Activated CD4-positive, alpha-beta T cell treated with anti-CD3 and anti-CD28 coated beads, Interleukin-2, amount 50 U/mL, for 1 hour (primary cell): Measurements from ENCODE around the gene IYD.

Experiments used
- DNase-seq: peaks from one replicate; pipeline ENCODE4 v3.0.0-alpha.2; 2020

Gene IYD

GRCh38 chr6:150395388-150396009 is 26.7 kb downstream of the IYD start:
- DNase-seq, result no peak

DNA sequence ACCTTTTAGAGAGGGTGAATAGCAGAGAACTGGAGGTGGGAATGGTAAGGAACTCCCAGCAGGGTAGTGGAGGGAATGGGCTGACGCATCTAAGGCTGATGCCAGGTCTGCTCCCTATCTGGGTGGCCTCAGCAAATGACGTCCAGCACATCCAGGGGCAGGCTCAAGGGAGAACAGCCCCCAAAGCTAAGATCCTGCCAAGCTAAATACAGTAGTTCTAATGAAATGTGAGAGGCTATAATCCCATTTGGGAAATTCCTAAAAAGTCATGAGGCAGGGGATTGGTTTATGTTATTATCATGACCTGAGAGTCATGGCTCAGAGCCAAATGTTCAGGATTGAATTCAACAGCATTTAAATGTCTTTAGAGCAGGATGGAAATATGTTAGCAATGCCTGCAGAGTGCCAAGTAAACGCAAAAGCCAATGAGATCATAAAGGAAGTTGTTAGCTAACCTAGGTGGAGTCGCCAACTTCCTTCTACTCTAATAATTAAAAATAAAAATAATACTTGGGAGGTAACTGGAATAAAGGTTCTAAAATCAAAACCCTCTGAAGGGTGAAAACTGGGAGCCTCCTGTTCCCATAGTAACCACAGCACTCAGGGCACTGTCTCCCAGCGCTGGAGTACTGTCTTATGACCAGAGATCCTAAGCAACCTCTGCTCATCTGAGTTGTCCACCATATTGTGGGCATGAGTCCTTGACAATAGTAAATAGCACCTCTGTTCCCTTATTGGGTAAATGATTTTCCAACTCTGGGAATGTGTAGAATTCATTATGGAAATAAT is 34.8 kb downstream of the IYD start:
- no peak for DNase-seq

DNA sequence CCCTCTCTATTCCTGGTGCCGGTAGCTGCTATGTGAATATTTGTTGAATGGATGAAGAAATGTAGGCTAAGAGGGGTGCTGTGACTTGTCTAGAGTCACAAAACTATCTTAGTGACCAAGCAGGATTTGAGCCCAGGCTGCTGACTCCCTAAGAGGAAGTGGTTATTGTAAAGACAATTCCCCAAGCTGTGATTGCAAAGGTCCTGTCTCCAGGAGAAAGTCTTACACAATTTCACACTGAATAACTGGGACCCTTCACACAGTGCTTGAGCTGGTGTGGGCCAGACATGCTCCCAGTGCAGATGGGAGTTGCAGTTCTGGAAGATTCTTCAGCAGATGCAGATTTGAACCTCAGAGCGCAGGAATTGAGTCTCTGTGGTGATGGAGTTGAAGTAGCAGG is 38.1 kb downstream of the IYD start:
- no peak for DNase-seq

- DNase-seq, result no peak
Observed at GRCh38 chr6:150408842-150409241, 40.0 kb downstream of the IYD start.

DNA sequence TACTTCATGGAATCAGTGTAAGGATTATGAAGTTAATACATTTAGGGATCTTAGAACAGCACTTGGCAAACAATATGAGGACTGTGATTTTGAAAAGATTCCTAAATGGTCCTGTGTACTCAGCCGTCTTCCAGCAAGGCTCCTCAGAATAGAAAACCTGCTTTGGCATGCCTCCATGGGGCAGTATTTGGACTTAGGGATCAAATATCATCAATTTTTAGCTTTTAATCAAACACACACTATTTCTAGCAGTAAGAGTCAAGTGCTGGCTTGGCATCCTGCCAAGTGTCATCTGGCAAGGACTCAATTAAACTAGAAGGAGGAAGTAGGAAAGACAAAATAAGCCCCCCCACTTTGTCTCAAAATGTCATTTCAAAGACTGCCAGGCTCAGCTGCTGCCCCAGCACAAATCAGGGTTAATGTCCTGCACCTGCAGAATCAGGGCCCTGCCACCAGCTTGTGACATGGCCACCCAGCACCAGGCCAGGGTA is 40.8 kb downstream of the IYD start:
- no peak for DNase-seq

DNA sequence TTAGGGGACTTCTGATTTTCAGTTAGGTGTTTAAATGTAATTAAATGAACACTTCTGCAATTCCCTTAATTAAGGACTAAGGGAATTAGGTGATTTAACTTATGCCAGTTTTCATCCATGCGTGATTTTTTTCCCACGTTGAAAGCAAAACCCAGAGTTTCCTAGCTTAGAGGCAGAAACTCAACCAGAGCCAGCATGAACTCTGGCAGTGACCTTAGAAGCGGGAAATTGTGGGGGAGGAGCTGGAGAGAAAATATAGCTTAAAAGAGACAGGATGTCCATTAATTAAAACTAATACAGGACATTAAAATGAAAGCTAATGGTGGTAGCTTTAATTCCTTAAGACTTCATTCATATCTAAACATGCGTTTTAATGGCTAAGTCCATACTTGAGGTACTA is 41.6 kb downstream of the IYD start:
- no peak for DNase-seq

DNA sequence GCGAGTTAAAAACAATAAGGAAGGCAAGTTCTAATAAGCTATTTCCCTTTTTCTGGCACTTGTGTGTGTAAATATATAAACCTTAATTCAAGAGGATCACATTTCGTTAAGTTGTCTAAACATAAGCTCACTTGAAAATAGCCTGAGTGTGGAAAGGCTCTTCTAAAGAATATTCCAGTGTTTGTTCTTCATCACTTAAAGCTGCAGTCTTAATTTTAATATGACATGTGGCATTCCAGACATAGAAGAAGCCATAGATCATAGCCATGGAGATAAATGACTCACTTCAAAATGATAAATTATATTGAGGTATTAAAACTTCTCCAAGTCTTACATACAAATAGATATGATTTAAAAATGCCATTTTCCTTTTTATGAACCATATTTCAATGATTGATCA is 42.1 kb downstream of the IYD start:
- no peak for DNase-seq

GRCh38 chr6:150412221-150412620 is 43.4 kb downstream of the IYD start:
- DNase-seq, result no peak

GRCh38 chr6:150413198-150413597 is 44.4 kb downstream of the IYD start:
- DNase-seq, result no peak

DNA sequence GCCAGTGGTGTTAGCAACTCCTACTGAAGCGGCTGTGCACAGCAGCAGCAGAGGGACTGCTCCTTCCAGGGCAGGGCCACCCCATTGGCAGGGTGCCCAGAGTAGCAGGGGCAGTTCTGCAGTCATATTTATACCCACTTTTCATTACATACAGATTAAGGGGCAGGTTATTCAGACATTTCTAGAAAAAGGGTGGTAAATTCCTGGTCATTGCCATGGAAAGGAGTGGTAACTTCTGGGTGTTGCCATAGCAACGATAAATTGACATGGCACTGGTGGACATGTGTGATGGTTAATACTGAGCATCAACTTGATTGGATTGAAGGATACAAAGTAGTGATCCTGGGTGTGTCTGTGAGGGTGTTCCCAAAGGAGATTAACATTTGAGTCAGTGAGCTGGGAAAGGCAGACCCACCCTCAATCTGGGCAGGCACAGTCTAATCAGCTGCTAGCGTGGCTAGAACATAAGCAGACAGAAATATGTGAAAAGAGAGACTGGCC is 45.0 kb downstream of the IYD start:
- no peak for DNase-seq

DNA sequence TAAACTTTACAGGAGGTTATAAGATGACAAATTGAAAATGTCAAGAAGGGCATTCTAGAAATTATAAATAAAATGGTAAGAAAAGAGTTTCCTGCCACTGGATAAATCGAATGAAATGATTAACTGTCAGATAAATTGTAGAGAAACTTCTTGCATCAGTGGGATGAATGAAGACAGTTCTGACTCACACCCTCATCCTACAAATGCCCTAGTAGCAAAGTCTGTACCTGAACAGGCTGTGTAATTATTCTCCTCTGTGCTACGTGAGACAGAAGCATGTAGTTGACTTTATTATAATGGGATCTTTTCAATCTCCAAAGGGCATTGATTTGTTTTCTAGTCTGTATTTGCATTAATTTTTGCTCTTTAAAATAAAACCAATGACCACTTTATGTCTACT is 47.3 kb downstream of the IYD start:
- no peak for DNase-seq

DNA sequence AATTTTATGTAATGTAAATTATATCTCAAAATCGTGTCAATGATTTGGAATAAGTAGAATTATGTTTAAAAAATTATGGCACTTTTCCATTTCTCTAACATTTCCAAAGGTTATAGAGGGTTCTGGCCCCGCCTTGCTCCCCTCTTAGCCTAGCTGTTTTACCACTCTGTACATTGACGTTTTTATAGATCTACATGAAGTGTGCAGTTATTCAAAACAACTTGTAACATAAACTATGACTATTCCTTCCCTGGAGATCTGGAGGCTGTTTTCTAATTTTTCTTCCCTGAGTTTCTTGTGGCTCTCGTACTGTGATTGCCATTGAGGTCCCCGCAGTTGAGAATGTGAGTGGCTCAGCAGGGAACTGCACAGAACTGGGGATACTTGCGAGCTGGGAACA is 48.4 kb downstream of the IYD start:
- DNase-seq, result no peak

GRCh38 chr6:150417899-150418826 is 49.4 kb downstream of the IYD start:
- no peak for DNase-seq

DNA sequence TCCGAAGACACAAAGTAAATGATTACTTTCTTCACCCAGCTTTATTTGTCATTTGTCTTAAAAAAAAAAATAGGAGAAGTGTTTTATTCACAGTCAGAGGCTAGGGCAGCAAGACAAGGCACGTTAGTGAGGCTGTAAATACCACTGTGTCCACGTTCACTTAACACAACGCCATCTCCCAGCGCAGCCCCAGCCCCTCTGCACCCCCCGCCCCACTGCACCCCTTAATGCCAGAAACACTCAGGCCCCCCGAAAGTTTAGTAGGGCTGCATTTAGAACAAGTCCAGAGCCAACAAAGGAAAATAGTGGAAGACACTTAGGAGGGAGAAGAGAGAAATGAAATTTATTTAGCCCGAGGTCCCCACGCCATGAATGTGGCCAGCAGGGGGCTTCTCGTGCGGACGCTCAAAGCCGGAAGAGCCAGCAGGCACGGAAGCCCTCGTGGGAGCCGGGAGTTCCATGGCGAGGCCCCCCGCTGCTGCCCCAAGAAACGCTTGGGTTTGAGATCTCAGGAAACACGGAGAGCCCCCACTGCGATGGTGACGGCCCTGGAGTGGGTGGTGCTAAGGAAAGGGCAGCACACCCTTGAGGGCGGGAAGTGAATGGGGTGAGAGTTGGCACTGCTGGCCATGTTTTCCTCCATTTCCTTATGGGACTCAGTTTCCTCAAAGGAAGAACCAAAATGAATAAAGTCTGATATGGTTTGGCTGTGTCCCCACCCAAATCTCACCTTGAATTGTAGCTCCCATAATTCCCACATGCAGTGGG is 50.2 kb downstream of the IYD start:
- DNase-seq, result peak; percentile 46

DNA sequence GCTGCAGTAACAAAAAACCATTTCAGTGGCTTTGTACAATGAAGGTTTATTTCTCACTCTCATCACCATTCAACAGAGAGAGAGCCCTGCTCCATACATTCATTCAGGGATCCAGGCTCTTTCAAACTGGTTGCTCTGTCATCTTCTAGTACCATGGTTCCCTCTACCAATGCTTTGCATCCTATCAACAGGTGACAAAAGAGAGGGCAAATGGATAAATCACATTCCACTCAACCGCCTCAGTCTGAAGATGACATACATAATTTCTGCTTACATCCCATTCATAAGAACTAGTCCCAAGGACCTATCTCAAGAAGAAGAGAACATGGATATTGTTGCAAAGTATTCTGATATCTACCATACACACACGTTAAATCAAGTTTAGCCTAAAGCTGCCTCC is 51.6 kb downstream of the IYD start:
- DNase-seq, result no peak

GRCh38 chr6:150420926-150421325 is 52.1 kb downstream of the IYD start:
- DNase-seq, result no peak

DNA sequence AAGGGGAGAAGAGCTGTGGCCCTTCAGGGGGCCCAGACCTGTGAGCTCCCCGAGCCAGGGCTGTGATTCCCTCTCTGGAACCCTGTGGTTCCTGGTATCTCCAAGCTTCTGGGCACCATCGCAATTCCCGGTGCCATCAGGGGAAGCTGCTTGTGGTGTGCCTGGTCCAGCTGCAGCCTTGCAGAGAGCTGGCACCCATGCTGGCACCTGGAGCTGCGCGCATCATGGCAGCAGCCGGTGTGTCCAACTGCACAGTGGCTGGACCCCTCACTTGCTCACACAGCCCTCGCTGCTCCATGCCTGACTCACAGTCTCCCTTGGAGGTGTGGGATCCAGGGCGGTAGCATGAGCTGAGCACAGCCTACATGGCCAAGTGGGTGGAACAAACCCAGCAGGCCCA is 56.7 kb downstream of the IYD start:
- no peak for DNase-seq

DNA sequence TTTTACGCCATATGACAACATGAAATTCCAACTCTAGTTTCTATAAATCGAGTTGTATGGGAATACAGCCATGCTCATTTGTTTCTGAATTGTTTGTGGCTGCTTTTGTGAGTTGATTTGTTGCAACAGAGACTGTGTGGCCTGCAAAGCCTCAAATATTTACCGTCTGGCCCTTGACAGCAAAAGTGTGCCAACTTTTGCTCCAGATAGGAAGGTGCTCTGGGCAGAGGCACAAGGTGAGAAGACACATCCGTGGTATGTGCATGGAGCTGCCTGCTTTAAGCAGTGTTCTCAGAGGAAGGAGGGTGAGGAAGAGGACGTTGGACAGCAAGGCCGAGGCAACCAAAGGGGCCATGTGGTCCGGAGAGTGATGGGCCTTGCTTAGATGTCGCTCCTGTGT is 57.4 kb downstream of the IYD start:
- no peak for DNase-seq

- no peak for DNase-seq
Observed at GRCh38 chr6:150427037-150427602, 58.3 kb downstream of the IYD start.

- DNase-seq, result no peak
Observed at GRCh38 chr6:150427843-150428242, 59.0 kb downstream of the IYD start.

- no peak for DNase-seq
Observed at GRCh38 chr6:150430815-150431214, 62.0 kb downstream of the IYD start.

DNA sequence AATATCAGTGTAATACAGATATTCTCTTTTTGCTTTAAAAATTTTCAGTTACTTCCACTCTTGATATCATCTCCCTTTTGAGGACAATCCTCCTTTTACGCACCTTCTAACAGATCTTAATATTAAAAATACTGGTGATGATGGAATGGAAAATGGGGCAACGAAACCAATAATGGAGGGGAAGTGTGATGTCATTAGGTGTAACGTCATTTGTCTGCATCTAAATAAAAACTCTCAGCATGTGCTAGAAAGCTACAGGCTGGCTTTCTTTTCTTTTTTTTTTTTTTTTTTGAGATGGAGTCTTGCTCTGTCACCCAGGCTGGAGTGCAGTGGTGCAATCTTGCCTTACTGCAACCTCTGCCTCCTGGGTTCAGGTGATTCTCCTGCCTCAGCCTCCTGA is 66.5 kb downstream of the IYD start:
- no peak for DNase-seq
